GM04504 (cell line): ENCODE data around the gene SNX13.
A peak's percentile ranks its signal among the peaks of the same experiment; 100 is the strongest.

Experiments
- DNase-seq: peaks from one replicate; pipeline ENCODE4 v3.0.0-alpha.2; 2012; ENCODE audit warnings: low read depth

The SNX13 gene

DNA sequence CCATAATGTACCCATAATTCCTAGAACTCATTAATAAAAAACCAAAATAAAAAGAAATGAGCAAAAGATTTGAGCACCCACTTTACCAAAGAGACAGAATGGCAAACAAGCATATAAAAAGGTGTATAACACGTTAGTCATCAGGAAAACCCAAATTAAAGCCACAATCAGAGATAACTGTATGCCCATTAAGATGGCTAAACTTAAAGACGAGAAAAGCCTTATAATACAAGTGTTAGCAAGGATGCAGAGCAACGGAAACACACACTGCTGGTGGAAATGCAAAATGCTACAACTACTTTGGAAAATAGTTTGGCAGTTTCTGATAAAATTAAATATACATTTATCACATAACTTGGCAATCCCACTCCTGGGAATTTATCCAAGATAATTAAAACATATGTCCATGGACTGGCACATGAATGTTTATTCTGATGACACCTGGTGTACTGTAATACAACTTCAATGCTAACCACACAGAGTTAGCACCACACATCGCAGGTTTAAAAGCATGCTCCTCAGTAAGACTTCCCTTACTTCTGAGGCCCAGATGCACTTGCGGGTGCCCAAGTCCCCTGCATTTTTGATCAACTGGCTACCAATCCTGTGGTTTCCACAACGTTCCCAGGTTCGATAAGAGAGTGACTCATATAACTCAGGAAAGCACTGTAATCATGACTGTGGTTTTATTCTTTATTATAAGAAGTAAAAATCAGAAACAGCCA, 158.6 kb downstream of the SNX13 start:
- no peak for DNase-seq

DNA sequence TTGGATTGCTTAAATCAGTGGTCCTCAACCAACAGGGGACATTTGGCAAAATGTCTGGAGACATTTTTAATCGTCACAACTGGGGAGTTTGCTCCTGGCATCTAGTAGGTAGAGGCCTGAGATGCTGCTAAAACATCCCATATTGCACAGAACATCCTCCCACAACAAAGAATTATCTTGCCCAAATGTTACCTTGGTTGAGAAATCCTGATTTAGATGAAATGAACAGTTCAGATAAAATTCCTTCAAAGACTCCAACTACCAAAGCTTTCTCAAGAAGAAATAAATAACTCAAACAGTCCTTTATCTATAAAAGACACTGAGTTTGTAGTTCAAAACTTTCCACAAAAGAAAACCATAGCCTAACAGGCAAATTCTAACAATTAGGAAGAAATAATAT, 160.9 kb downstream of the SNX13 start:
- DNase-seq, result no peak

GRCh38 chr7:17774716-17775288, 165.5 kb downstream of the SNX13 start:
- DNase-seq, result no peak

DNA sequence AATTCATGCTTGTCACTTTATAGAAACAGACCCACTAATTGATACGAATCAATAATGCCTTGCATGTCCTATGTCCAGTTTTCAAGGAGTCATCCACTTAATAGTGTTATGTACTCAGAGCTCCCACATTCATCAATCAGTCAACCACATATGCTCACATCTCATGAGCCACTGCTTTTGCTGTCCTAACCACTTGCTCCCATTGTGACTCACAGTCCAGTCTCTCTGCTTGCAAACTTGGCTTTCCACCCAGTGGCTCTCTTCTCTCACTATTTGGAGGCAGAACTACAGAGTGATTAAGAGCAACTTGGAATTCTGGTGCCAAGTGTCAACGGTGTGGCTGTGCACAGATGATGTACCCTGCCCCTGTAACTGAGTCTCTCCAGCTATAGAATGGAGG, 166.0 kb downstream of the SNX13 start:
- DNase-seq, result peak; percentile 58

GRCh38 chr7:17773289-17773626, 167.0 kb downstream of the SNX13 start:
- DNase-seq, result peak; percentile 65

DNA sequence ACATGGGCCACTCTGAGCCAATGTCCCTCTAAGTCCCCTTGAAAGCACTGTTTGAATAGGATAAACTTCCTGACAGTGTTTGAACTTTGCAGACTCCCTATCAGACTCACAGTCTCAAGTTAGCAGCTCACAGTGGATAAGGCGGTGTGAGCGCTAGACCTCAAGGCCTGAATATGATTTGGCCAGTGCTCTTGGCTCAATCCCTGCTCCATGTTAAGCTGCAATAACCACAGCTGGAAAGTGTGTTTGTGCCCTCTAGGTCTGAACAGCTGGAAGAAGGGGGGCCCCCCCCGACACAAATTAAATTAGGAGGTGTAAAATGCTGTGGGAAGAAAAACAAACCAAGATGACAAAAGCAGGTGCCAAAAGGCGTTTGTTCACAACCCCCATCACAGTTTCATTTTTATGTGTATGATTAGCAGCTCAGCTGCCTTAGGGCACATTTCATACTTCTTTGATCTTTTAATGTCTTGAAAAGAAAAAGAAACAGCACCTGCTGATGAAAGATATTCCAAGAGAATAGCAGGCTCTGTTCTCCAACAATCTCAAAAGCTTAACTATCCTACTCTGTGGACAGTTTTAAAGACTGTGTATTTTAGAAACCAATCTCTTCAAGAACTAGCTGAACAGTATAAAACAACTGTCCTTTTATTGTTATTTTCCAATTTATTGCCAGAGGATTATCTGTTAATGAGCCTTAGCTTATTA, 167.6 kb downstream of the SNX13 start:
- DNase-seq, result no peak

DNA sequence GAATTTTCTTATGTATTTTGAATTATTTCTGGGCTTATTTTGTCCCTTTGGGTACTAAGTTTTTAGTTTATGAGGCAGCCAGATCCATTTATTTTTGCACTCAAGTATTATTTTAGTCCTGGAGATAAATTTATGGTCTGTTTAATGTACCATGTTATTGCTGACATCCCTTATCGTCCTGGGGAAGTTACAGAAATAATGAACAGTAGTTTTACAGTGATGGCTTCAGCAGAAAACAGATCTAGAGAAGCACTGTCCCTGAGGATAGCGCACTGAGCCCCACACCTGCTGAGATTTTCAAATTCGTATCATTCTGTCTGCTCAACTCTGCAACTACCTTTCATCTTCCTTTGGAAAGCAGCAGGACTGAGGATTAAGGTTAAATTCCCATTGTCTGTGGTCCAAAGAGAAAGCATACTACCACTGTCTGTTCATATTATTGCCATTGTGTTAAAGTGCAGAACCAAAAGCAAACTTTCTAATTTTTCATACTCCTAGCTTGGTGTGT, 168.3 kb downstream of the SNX13 start:
- no peak for DNase-seq

GRCh38 chr7:17770710-17771375, 169.5 kb downstream of the SNX13 start:
- no peak for DNase-seq

DNA sequence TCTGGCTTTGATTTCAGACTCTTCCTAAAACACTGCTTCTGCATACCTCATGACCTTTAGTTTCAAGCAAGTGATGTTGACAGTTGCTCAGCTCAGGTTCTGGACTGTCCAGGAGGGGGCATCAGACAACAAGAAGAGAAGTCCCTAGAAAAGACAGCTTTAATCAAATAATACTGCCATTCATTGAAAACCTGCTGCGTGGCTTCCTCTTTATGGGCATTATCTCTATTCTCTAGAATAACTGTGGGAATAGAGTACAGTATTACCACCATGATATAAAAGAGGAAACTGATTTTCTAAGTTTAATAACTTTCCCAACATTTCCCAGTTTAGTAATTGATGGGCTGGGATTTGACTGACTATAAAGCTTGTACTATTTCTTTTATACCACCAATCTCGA, 170.4 kb downstream of the SNX13 start:
- peak; percentile 34 for DNase-seq

DNA sequence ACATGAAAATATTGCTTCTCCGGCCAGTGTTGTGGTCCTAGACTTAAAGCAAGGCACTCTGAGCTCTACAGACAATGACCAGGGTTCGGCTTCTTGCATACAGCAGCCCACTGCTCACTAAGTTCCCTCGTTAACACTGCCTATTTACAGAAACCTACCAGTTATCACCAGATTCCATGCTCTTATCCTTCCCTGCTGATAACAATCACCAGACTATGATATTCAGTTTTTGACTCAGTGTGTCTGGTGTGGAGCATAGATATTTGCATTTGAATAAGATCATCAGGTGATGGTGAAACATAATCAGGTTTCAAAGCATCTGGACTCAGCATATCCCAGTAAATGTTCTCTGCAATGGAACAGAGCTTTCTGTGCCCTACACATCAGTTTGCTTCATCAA, 182.3 kb downstream of the SNX13 start:
- DNase-seq, result no peak

- DNase-seq, result no peak
Measured at GRCh38 chr7:17746020-17746530, 194.2 kb downstream of the SNX13 start.

GRCh38 chr7:17745610-17746009, 194.7 kb downstream of the SNX13 start:
- DNase-seq, result no peak

- no peak for DNase-seq
Measured at GRCh38 chr7:17743316-17743715, 197.0 kb downstream of the SNX13 start.

- DNase-seq, result no peak
Measured at GRCh38 chr7:17741426-17741825, 198.9 kb downstream of the SNX13 start.
